ENCODE measurements around the gene TRAF1.

Gene TRAF1

DNA sequence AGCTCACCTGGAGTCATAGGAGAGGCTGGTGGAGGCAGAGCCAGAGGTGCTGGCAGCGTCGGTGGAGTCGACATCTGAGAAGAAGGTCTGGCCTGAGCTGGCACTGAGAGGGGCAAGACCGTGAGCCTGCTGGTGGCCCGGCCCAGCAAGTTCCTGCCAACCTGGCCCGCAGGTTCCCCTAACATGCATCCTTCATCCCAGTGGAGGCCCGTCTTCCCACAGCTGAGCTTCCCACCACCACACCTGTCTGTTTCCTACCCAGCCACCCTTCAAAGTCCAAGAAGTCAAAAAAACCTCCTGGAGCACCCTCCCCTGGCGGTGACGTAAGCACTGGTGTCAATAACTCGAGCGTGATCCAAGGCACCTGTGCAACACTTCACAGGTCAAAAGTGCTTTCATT, 66.5 kb downstream of the TRAF1 start:
- H3K9ac ChIP-seq (ENCODE audit: low read length) = no peak overlapping the region
- H3K4me2 ChIP-seq (ENCODE audit: low read length) = no peak overlapping the region
- no peak overlapping the region for H3K4me3 ChIP-seq (ENCODE audit: low read length)
- H3K27me3 ChIP-seq (ENCODE audit: low read depth, low read length) = no peaks in the 10 kb centered on the region
- peaks cover 66% of the 10 kb centered on the region for H3K36me3 ChIP-seq (replicated peaks; ENCODE audit: low read depth, low read length)
- no peak overlapping the region for H3K27ac ChIP-seq (ENCODE audit: low read length)
- TF ChIP-seq, protein P1, sequence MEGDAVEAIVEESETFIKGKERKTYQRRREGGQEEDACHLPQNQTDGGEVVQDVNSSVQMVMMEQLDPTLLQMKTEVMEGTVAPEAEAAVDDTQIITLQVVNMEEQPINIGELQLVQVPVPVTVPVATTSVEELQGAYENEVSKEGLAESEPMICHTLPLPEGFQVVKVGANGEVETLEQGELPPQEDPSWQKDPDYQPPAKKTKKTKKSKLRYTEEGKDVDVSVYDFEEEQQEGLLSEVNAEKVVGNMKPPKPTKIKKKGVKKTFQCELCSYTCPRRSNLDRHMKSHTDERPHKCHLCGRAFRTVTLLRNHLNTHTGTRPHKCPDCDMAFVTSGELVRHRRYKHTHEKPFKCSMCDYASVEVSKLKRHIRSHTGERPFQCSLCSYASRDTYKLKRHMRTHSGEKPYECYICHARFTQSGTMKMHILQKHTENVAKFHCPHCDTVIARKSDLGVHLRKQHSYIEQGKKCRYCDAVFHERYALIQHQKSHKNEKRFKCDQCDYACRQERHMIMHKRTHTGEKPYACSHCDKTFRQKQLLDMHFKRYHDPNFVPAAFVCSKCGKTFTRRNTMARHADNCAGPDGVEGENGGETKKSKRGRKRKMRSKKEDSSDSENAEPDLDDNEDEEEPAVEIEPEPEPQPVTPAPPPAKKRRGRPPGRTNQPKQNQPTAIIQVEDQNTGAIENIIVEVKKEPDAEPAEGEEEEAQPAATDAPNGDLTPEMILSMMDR (IDR thresholded peaks at IDR 0.05; ENCODE audit: low read depth, low read length) = no peak
- no peak for TF ChIP-seq EZH2phosphoT487 (IDR thresholded peaks at IDR 0.05; ENCODE audit: low read depth)
- no peaks in the 10 kb centered on the region for H3K4me1 ChIP-seq (ENCODE audit: low read length)
- H3K9me3 ChIP-seq (ENCODE audit: insufficient read depth, low read length) = no peaks in the 10 kb centered on the region
- H3K79me2 ChIP-seq (ENCODE audit: low read length) = no peaks in the 10 kb centered on the region
- H4K20me1 ChIP-seq (ENCODE audit: insufficient read depth, low read length) = no peaks in the 10 kb centered on the region
- no peak overlapping the region for H2AFZ ChIP-seq (ENCODE audit: low read depth, low read length)

DNA sequence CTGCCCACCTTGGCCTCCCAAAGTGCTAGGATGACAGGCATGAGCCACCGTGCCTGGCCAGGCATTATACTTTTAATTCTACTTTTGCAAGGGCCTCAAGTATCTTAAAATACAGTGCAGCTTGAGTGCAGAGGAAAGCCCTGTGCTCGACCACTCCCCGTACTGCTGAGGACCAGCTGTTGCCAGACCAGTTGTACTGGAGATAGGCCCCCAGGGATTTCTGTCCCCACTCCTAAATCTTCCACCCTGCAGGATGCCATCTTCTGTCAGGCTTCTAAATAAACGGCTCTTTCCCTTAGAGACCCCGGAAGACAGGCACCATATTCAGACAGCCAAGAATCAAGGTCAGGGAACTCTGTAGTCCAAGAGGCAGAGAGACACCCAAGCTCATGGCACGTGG, 67.2 kb downstream of the TRAF1 start:
- Histone ChIP-seq H3K27me3 (ENCODE audit: low read depth, low read length) (no peaks in the 10 kb centered on the region), H3K4me1 (ENCODE audit: low read length) (no peaks in the 10 kb centered on the region), H3K27ac (ENCODE audit: low read length) (no peak overlapping the region), H2AFZ (ENCODE audit: low read depth, low read length) (no peak overlapping the region), H3K36me3 (replicated peaks; ENCODE audit: low read depth, low read length) (peaks cover 68% of the 10 kb centered on the region), H3K4me3 (ENCODE audit: low read length) (no peak overlapping the region), H3K9ac (ENCODE audit: low read length) (no peak overlapping the region), H3K79me2 (ENCODE audit: low read length) (no peaks in the 10 kb centered on the region), H3K9me3 (ENCODE audit: insufficient read depth, low read length) (no peaks in the 10 kb centered on the region), H4K20me1 (ENCODE audit: insufficient read depth, low read length) (no peaks in the 10 kb centered on the region), H3K4me2 (ENCODE audit: low read length) (no peak overlapping the region)
- no peak for TF ChIP-seq EZH2phosphoT487 (IDR thresholded peaks at IDR 0.05; ENCODE audit: low read depth)
- TF ChIP-seq, protein P1 (IDR thresholded peaks at IDR 0.05; ENCODE audit: low read depth, low read length) = no peak

DNA sequence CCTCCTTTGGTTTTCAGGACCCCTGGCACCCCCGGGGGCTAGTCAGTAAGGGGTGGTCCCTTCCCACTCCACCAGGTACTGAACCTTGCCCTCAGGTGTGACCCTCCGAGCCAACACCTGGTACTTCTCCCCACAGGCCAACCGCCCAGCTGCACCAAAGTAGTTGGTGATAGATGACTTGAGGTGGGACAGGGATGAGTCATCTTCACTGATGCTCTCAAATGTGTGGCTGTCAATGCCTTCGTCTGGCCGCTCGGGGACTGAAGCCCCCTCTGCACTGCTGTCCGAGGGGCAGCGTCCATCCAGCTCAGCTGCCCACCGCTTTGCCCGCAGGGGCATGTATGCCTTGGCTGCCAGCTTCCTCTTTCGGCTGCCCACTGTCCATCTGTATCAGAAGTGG, 68.7 kb downstream of the TRAF1 start:
- Histone ChIP-seq H3K4me3 (ENCODE audit: low read length) (no peak overlapping the region), H3K9me3 (ENCODE audit: insufficient read depth, low read length) (no peaks in the 10 kb centered on the region), H3K27me3 (ENCODE audit: low read depth, low read length) (no peaks in the 10 kb centered on the region), H3K79me2 (ENCODE audit: low read length) (no peaks in the 10 kb centered on the region), H3K4me2 (ENCODE audit: low read length) (no peak overlapping the region), H3K9ac (ENCODE audit: low read length) (no peak overlapping the region), H3K36me3 (replicated peaks; ENCODE audit: low read depth, low read length) (peaks cover 66% of the 10 kb centered on the region), H3K4me1 (ENCODE audit: low read length) (no peaks in the 10 kb centered on the region), H3K27ac (ENCODE audit: low read length) (no peak overlapping the region), H4K20me1 (ENCODE audit: insufficient read depth, low read length) (no peaks in the 10 kb centered on the region), H2AFZ (ENCODE audit: low read depth, low read length) (no peak overlapping the region)
- TF ChIP-seq, protein P1 (IDR thresholded peaks at IDR 0.05; ENCODE audit: low read depth, low read length) = no peak
- TF ChIP-seq EZH2phosphoT487 (IDR thresholded peaks at IDR 0.05; ENCODE audit: low read depth) = no peak

DNA sequence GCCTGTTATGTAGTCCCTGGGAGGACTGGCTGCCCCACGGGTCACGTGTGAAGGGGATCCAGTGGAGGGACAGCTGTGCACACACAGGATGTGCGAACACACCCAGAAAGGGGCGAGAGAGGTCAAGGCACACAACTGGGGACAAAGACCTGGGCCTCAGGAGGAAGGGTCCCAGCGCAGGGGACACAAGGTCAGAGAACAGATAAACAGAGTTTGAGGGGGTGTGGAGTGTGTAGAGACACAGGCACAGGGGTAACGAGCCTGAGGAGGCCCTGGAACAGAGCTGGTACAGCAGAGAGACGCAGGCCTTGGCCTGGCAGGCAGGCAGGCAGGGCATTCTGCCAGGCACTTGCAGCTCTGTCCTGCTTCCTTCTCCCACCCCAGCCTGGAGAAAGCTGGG, 69.1 kb downstream of the TRAF1 start:
- no peaks in the 10 kb centered on the region for H3K27me3 ChIP-seq (ENCODE audit: low read depth, low read length)
- H3K9me3 ChIP-seq (ENCODE audit: insufficient read depth, low read length) = no peaks in the 10 kb centered on the region
- no peak overlapping the region for H3K27ac ChIP-seq (ENCODE audit: low read length)
- TF ChIP-seq, protein P1 (IDR thresholded peaks at IDR 0.05; ENCODE audit: low read depth, low read length) = no peak
- no peak for TF ChIP-seq EZH2phosphoT487 (IDR thresholded peaks at IDR 0.05; ENCODE audit: low read depth)
- no peak overlapping the region for H3K4me2 ChIP-seq (ENCODE audit: low read length)
- H3K4me1 ChIP-seq (ENCODE audit: low read length) = no peaks in the 10 kb centered on the region
- H3K4me3 ChIP-seq (ENCODE audit: low read length) = no peak overlapping the region
- no peaks in the 10 kb centered on the region for H3K79me2 ChIP-seq (ENCODE audit: low read length)
- H4K20me1 ChIP-seq (ENCODE audit: insufficient read depth, low read length) = no peaks in the 10 kb centered on the region
- peaks cover 66% of the 10 kb centered on the region for H3K36me3 ChIP-seq (replicated peaks; ENCODE audit: low read depth, low read length)
- no peak overlapping the region for H3K9ac ChIP-seq (ENCODE audit: low read length)
- H2AFZ ChIP-seq (ENCODE audit: low read depth, low read length) = no peak overlapping the region
